Activated CD4-positive, alpha-beta T cell treated with anti-CD3 and anti-CD28 coated beads, Interleukin-2, amount 50 U/mL, for 1 hour (primary cell): ENCODE data around the gene TDRD7.

Source experiments
- DNase-seq: peaks from one replicate; pipeline ENCODE4 v3.0.0-alpha.2; 2020

Gene TDRD7

DNA sequence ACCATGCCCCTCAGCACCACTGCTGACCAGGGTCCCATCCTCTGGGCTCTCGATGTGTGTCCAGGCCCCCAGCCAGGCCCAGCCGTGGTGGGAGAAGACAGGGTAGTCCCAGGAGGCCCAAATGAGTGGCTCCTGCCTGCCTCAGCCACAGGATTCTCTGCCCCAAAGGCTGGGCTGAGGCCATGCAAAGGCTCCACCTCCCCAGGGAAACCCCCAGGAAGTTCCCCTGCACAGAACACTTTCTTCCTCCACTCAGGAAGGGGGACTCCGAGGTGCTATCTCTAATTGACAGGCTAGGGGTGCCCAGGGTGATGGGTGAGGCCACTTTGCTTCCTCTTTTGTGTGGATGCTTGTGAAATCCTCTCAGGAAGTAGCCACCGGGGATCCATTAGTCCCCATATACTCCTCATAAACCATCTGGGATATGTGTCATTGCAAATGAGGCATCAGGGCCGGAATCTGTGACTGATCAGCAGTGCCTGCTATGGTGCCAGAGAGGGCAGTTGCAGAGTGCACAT lies 23.1 kb upstream of the TDRD7 start:
- DNase-seq, result no peak

DNA sequence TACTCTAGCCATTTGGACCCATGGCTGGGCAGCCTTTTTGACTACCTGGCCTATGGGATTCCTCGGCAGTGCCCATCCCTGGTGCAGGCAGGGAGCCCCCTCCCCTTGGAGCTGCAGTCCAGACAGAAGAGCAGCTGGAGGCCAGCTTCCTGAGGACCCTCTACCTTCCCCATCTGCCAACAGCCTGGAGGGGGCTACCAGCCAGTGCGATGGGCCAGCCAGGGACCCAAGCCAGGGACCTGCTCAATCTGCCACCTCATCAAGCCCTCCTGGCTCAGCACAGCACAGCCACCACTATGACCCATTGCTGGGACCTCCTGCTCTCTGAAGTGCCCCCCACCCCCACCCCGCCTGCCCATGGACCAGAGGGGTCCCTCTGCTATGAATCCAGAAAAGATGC lies 22.6 kb upstream of the TDRD7 start:
- no peak for DNase-seq

DNA sequence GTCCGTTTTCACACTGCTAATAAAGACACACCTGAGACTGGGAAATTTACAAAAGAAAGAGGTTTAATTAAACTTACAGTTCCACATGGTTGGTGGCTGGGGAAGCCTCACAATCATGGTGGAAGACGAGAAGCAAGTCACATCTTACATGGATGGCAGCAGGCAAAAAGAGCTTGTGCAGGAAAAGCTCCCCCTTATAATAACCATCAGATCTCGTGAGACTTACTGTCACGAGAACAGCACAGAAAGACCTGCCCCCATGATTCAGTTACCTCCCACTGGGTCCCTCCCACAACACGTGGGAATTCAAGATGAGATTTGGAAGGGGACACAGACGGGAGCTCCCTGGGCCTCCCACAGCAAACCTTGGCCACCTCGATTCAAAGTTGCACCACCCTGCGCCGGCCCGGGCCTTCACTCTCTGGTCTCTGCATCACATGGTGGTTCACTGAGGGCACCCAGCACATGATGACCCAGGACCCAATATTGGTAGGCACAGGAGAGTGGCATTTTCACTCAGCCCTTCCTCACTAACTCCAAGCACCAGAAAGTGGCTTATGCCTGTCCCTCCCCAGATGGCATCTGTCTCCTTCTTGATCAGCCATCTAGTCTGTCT lies 21.0 kb upstream of the TDRD7 start:
- no peak for DNase-seq

DNA sequence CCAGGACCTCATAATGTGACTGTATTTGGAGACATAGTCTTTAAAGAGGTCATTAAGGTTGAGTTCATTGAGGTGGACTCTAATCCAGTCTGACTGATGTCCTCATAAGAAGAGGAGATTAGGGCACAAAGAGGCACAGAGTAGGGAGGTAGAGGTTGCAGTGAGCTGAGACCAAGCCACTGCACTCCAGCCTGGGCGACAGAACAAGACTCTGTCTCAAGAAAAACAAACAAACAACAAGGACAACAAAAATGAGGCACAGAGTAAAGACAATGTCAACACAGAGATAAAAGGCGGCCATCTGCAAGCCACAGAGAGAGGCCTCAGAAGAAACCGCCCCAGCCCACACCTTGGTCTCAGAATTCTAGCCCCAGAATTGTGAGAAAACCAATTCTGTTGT lies 17.0 kb upstream of the TDRD7 start:
- no peak for DNase-seq

DNA sequence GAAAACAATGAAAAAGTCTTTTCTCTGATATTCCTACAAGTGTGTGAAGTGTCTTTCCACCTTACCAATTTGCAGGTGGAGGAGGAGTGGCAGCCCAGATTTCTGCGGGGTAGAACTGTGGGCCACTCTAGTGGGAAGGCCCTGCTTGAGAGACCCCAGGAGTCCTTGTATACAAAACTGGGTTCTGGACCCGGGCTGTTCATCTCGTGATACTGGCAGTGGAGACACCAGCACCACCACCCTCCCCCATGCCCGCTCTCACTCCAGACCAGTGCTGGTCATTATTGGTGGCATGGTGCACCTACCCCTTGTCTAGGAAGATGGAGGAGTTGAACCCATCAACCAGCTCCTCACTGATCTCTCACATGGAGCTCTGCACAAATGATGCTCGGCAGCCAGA lies 16.2 kb upstream of the TDRD7 start:
- DNase-seq, result no peak

DNA sequence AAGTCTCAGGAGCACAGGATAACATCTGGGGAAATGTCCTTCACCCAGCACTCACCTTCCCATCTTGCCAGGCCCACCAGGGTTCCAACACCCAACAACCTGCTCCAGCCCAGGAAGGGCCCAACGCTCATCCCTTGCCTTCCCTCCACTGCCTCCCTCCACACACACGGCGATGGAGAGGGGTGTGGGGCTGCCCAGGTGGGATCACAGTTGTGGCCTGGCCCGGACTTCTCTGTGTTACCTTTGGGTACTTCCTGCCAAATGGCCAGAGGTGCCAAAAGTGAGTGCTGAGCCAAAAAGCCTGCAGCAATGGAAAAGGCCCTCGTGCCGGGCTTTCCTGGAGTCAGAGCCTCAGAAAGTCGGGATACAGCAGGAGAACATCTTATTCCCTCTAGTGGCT lies 15.6 kb upstream of the TDRD7 start:
- no peak for DNase-seq

DNA sequence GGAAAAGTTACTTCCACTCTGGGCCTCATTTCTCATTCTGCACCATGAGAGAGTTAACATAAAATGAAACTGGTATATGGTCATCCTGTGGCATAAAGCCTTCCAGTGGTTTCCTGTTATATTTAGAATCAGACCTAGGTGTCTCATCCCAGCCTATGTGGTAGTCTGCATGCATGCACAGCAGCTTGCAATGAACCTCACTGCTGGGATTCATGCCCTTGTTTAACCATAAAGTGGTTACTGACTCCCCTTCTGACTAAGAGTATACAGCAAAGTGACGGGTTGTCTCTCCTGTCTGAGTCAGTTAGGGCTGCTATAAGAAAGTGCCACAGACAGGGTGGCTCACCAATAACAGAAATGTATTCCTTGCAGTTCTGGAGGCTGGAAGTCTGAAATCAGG lies 14.7 kb upstream of the TDRD7 start:
- no peak for DNase-seq

DNA sequence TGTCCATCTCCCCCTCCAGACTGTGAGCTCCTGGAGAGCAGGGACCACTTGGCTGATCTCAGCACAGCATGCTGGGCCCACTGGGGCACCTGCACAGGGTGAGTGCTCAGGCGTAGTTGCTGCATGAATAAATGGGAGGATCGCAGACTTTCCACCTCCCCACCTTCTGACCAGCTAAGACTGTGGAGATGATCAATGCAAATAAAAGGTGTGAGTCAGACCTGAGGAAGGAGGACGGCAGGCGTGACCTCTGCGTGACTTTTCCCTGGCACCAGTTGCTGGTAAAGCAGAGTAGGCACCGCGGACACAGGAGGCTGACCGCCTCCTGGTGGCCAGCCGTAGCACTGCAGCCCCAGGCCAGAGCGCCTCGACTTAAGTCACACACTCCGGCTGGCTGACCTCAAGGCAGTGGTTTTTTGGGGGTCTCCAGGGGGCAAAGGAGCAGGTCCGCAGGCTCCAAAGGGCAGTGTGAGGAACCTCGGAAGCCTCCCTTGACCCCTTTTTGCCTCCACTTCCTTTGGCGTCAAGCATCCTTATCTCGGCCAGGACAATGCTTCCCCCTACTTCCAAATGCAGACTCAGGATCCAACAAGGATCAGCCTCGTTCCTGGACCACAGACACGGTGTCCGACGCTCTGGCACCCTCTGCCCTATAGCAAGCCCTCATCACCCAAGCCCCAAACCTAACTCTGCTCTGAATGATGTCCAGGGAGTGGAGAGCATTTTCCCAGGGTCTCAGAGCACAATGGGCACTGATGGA lies 12.7 kb upstream of the TDRD7 start:
- peak; percentile 64 for DNase-seq

DNA sequence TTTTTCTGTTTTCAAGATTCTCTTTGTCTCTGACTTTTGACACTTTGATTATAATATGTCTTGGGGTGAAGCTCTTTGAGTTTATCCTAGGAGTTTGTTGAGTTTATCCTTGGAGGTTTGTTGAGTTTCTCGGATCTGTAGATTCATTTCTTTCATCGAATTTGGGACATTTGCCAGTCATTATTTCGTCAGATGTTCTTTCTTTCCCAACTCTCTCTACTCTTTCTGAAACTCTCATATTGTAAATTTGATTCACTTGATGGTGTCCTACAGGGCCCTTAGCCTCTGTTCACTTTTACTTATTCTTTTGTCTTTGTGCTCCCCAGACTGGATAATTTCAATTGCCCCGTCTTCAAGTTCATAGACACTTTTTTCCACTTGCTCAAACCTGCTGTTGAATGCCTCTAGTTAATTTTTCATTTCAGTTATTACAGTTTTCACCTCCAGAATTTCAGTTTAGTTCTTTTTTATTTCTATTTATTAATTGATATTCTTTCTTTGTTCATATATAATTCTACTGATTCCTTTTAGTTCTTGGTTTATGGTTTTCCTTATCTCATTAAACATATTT lies 8.1 kb upstream of the TDRD7 start:
- DNase-seq, result no peak

DNA sequence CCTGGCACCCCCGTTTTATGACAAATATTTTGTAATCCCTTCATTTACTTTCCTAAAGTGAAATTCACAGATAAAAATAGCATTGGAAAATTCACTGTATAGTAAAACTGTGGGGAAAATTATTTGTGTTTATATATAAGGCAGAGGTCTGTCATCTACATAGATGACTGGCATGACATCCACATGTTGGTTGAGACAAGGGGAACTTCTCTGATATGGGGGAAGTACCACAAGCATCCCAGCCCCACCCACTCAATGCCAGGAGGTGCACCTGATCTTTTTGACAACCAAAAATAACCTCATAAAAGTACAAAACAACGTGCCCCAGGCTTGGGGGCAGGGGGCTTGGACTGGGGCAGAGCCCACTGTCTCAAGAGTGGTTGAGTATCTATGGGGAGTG lies 6.3 kb upstream of the TDRD7 start:
- DNase-seq, result no peak

DNA sequence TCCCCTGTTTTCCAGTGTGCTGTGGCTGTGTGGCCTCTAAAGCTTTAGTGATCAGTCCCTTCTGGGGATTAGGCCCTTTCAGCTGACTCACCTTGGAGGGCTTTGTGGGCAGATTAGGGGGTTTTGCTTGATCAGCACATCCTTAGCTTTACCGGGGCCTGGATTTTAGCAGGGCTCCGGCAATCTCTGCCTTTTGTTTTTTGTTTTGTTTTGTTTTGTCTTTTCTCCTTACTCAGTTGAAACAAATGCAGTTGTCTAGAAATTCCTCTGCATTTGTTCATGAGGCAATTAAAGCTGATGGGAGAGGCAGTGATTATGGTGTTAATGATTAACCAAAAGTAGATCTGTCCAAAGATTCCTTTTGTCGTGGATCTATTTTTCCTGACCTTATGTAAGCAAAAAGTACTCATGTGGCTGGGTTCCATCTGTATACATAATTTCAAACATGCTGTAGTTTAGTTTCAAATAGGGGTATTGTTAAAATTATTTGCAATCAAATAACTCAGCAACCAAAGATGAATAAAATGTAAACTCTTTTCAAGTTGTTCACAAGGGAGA lies 5.2 kb upstream of the TDRD7 start:
- DNase-seq, result no peak

DNA sequence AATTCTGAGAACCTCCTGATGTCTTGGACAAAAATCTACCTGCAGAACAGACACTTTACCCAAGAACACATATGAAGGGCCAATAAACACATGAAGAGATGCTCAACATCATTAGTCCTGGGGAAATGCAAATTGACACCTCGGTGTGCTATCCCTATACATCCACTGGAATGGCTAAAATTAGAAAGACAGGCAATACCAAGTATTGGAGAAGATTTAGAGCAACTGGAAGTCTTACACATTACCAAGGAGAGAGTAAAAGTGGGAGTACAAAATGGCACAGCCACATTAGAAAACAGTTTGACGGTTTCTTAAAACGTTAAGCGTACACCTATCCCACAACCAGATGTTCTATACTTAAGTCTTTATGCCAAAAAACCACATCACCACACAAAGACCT lies 3.3 kb upstream of the TDRD7 start:
- DNase-seq, result no peak

DNA sequence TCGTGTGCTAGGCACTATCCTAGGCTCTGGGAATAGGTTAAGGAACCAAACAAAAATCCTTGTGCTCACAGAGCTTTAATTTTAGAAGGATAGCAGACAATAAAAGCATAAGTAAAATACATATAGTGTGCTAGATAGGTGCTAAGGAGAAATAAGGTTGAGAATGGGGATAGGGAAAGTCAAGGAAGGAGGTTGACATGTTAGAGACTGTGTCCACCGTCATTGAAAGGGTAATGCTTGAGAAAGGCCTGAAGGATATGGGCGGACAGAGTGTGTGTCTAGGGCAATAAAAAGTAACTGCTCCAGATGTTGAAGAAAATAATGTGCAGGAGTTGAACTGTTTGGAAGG lies 482 bp upstream of the TDRD7 start:
- no peak for DNase-seq

DNA sequence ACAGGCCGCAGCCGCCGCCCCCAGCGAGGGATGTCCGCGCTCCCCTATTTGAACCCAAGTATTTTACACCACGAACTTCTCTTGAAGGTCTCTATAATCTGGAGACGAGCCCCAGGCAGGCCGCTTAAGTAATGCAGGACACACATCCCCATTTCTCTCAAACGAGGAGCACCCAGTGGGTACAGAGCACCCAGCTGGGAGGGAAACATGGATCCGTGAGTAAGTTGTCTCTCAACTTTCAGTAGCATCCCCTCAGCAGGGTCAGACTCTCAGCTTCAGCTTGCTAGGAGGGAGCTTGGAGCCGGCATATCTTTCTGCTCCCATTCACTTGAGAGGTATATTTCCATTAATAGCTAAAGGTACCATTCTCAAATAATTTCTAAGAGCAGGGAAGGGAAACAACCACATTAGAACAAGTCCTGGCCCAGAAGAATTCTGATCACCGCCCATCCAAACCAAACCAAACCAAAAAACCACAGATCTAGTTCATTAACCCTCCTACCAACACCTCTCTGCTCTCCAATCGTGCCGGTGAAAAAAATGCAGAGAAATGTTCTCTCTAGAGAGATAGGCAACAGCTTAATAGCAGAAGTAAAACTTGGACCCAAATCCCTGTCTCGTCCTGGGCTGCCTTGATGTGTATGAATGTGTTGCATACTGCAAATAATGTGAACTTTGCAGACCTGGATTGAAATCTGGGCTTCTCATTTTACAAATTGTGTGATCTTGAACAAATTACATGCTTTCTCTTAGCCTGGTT lies 910 bp downstream of the TDRD7 start:
- no peak for DNase-seq

DNA sequence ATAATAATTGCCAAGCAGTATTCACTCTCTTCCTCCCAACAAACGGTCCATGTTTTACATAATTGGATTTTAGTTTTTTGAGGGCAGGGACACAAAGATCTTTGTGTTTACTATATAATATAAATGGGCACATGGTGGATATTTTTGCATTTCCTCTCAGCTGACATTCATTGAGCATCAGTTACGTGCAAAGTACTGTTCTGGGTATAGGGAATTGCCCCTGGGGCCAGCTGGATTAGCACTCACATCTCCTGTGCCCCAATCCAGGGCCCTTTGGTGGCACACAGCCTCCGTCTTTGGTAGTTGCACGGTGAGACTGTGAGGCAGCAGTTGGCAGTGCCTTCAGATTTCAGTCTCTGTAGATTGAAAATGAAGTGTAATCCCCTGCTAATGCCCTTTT lies 1.6 kb downstream of the TDRD7 start:
- DNase-seq, result no peak

DNA sequence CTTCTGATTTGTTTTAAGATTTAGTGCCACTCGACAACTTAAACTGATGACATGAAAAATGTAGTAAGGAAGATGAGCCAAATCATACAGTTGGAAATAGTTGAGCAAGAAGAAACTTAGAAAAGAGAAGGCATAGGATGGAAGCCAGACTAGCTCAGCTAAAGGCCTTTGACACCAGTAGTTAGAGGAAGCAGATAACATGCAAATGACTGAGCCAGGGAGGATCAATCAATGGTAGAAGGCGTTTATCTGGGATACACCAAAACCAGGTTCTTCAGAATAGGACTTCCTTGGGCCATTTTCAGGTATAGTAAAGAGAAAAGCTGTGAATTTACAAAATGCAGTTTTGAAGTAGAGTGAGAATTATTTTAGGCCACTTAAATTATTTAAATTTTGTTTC lies 3.2 kb downstream of the TDRD7 start:
- DNase-seq, result no peak

DNA sequence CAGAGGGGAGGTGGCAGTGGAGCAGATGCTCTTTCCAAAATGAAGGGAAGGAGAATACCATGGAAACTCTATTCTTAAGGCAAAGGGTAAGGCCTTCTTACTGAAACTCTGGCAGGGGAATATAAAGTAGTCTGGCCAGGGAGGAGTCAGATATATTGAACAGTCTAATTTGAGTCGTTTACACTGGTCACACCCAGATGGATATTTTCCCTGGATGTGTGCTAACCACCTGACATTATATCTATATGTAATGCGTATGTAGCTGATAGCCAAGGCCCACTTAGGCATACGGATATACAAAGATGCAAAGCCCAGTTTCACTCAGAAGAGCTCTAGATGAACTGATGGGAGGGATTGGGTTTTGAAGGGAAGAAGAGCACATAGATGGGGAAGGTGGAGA lies 7.0 kb downstream of the TDRD7 start:
- no peak for DNase-seq

DNA sequence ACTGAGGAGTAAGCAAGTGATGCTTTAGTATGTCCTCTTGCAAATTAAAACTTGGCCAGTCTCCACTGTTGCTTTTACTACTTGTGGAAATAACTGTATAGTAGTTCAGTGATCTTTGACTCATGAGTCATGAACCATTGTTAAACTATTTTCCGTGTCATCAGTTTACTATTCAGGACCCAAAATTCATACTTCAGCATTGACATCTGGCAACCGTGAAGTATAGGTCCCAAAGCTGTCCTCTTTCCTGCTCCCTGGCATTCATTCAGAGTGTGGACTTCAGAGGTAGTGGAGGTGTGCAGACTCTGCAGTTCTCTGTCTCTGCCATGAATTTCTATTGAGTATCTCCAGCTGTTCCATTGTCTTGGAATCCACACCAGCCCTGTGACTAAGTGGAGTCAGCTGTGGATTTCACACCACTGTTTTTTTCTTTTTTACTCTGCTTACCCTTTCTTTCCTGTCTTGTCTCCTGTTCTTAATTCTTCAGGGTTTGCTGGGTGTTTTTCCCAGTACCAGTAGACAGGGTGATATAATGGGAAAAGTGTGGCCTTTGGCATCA lies 7.5 kb downstream of the TDRD7 start:
- no peak for DNase-seq

DNA sequence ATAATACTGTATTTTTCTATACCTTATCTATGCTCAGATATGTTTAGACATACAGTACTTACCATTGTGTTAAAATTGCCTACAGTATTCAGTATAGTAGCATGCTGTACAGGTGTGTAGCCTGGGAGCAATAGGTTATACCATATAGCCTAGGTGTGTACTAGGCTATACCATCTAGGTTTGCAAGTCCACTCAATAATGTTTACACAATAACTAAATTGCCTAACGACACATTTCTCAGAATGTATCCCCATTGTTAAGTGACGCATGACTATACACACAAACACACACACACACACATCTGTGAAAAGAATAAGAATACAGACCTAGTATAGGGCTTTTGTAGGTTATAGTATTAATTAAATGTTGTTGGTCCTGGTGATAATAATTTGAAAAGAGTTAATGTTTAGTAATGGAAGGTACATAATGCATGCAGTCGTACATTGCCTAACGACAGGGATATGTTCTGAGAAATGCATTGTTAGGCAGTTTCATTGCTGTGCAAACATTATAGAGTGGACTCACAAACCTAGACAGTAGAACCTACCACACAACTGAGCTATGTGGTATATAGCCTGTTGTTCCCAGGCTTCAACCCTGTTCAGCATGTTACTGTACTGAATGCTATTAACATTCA lies 13.6 kb downstream of the TDRD7 start:
- no peak for DNase-seq

DNA sequence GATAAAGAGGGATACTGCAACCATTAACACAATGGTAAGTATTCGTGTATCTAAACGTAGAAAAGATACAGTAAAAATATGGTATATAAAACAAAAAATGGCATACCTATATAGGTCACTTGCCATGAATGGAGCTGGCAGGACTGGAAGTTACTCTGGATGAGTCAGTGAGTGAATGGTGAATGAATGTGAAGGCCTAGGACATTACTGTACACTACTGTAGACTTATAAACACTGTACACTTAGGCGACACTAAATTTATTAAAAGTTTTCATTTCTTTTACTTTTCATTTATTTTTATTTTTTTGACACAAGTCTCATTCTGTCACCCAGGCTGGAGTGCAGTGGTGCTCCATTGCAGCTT lies 14.1 kb downstream of the TDRD7 start:
- no peak for DNase-seq

DNA sequence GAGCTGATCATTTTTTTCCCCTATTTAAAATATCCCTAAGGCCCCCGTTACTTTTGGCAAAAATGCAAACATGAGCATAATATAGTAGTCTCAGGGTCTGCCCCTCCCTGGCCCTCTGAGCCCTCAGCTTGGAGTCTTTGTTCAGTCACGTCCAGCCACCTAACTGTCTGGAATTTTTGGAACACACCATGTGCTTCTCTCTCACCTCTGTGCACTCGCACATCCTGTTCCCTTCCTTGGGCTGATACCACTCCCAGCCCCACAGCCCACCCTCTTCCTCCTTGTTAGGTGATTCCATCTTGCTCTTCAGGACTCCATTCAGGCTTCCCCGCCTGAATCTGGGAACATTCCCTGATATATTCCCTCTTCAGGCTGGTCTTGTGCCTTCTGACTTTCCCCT lies 16.0 kb downstream of the TDRD7 start:
- DNase-seq, result no peak

DNA sequence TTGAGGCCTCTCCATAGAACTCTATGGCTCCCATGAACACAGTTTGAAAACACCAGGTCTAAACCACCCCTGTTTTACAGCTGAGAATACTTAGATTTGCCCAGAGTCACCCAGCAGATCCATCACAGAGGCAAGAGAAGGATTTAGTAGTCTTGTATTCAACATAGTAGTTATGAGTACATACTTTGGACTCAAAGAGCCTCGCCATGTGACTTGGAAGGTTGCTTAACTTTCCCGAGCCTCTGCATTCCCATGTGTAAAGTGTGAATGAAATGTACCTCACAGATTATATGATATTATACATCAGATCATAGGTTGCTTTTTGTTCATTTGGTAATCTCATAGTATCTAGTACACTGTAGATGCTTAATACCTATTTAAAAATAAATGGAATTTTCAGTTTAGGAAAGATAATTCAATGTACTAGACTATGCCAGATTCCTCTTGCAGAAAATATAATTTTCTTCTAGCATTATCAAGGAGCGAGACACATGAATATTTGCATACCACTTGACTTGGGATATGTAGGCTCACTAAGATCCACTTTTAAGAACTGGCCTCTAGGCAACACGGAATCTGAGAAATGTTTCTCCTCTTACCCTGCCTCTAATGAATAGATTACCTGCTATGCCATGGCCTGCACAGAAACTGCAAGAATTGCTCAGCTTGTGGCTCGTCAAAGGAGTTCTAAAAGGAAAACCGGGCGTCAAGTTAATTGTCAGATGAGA lies 18.6 kb downstream of the TDRD7 start:
- no peak for DNase-seq
